ENCODE measurements around the gene RAP2A.

The RAP2A gene

DNA sequence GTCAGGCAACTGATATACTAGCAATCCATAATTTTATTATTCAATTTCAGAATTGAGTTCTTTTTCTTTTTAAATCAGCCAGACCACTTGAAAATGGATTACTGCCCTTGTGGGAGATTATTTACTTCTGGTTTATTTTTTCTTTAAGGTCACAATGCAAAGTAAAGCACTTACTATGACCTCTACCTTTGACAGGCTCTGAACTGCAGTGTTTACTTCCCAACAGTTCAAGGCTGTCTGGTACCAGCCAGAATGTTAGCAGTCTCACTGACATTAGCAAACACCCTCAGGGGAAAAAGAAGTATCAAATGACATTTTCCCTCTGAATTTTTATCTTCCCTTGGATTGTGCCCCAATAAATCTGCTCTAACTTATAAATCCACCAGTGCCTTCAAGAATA lies 57.5 kb downstream of the RAP2A start:
- Histone ChIP-seq H3K36me3 (ENCODE audit: control insufficient read depth, insufficient read depth, low read length) (no peaks in the 10 kb centered on the region), H3K27me3 (replicated peaks; ENCODE audit: control insufficient read depth, insufficient read depth, low read length) (no peaks in the 10 kb centered on the region), H3K4me3 (replicated peaks; ENCODE audit: low read depth, low read length) (no peak overlapping the region)
- no peak for DNase-seq (ENCODE audit: extremely low read depth, insufficient read length)
- TF ChIP-seq, protein P1, sequence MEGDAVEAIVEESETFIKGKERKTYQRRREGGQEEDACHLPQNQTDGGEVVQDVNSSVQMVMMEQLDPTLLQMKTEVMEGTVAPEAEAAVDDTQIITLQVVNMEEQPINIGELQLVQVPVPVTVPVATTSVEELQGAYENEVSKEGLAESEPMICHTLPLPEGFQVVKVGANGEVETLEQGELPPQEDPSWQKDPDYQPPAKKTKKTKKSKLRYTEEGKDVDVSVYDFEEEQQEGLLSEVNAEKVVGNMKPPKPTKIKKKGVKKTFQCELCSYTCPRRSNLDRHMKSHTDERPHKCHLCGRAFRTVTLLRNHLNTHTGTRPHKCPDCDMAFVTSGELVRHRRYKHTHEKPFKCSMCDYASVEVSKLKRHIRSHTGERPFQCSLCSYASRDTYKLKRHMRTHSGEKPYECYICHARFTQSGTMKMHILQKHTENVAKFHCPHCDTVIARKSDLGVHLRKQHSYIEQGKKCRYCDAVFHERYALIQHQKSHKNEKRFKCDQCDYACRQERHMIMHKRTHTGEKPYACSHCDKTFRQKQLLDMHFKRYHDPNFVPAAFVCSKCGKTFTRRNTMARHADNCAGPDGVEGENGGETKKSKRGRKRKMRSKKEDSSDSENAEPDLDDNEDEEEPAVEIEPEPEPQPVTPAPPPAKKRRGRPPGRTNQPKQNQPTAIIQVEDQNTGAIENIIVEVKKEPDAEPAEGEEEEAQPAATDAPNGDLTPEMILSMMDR (IDR thresholded peaks at IDR 0.05; ENCODE audit: insufficient read depth, low read length, poor library complexity, severe bottlenecking), result no peak

DNA sequence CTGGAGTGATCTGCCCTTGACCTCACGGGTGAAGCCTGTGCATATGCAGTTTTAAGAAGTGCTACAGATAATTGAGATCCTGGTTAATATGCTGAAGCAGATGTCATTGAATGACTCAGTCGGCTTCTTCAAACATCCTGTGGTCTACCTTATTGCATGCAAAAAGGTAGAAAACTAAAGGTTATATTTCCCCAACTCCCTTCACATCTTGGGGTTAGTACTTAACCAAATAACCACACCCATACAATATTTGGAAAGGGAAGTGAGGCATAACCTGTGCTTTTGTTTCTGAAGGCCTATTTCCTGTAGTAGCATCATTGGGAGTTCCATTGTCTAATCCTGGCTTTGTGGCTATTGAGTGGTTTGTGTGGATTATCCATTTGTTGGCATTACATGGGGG lies 58.3 kb downstream of the RAP2A start:
- Histone ChIP-seq H3K27me3 (replicated peaks; ENCODE audit: control insufficient read depth, insufficient read depth, low read length) (no peaks in the 10 kb centered on the region), H3K36me3 (ENCODE audit: control insufficient read depth, insufficient read depth, low read length) (no peaks in the 10 kb centered on the region), H3K4me3 (replicated peaks; ENCODE audit: low read depth, low read length) (no peak overlapping the region)
- TF ChIP-seq, protein P1 (IDR thresholded peaks at IDR 0.05; ENCODE audit: insufficient read depth, low read length, poor library complexity, severe bottlenecking), result no peak
- no peak for DNase-seq (ENCODE audit: extremely low read depth, insufficient read length)

DNA sequence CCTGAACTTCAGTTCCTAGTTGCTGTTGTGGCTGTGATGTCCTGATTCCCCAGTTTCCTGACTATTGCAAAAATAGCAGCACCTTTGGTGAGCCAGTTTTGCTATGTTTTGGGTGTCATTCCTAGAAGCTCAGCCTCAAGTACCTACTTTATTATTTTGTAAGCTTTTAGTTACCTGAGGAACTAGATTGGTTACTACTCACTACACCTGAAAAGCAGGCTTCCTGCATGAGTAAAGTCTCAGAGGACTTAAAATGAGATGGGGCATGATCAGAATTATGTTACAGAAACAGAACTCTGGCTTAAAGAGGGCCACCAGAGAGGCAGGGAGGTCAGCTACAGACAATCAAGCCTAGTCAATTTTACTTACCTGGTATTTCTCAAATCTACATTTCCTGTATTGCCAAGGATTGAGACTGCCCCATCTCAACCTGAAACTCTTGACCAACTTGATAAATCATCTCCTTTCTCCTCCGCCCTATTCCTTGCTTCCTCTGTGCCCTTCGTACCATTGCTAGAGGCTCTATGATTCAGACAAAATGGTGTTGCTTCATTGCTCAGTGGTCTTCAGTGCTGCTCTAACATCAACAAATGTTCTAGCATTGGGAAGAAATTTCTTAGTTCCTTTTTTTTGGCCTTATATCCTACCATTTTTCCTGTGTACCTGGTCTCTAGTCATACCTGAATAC lies 58.9 kb downstream of the RAP2A start:
- no peak overlapping the region for H3K4me3 ChIP-seq (replicated peaks; ENCODE audit: low read depth, low read length)
- TF ChIP-seq, protein P1 (IDR thresholded peaks at IDR 0.05; ENCODE audit: insufficient read depth, low read length, poor library complexity, severe bottlenecking), result no peak
- DNase-seq (ENCODE audit: extremely low read depth, insufficient read length), result no peak
- H3K36me3 ChIP-seq (ENCODE audit: control insufficient read depth, insufficient read depth, low read length), result no peaks in the 10 kb centered on the region
- no peaks in the 10 kb centered on the region for H3K27me3 ChIP-seq (replicated peaks; ENCODE audit: control insufficient read depth, insufficient read depth, low read length)

DNA sequence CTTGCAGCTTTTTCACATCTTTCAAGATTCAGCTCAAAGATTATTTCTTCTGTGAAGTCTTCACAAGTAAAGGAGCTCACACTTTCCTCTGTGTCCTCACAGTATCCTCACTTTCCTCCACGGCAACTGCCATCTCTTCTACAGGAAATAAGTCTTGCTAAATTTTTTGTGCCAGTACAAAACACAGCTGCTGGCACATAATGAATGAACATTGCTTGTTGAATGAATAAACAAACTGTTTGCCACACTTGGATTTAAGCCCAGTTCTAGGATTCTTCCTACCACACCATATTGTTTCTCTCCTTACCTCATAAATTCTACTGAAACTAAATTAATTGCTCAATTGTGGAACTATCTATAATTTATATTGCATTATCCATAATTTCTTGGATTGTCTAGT lies 59.5 kb downstream of the RAP2A start:
- TF ChIP-seq, protein P1 (IDR thresholded peaks at IDR 0.05; ENCODE audit: insufficient read depth, low read length, poor library complexity, severe bottlenecking), result no peak
- no peak overlapping the region for H3K4me3 ChIP-seq (replicated peaks; ENCODE audit: low read depth, low read length)
- H3K36me3 ChIP-seq (ENCODE audit: control insufficient read depth, insufficient read depth, low read length), result no peaks in the 10 kb centered on the region
- no peaks in the 10 kb centered on the region for H3K27me3 ChIP-seq (replicated peaks; ENCODE audit: control insufficient read depth, insufficient read depth, low read length)
- no peak for DNase-seq (ENCODE audit: extremely low read depth, insufficient read length)

DNA sequence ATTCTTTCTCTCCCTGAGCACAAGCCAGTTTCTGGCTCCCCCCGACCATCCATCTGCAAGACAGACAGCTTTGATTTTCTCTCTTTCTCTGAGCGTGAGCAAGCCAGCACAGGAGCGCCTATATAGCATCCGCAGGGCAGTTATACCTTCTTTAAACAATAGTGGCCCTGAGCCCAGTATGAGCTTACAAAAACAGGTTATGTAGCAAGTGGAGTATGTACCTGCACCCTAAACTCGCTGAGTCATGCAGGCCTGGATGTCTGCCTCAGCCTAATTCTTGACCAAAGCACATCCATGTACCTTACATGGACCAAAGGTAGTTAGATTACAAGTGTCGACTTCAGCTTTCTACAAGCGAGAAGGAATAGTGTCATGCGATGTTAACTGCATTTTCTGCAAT lies 61.7 kb downstream of the RAP2A start:
- no peaks in the 10 kb centered on the region for H3K27me3 ChIP-seq (replicated peaks; ENCODE audit: control insufficient read depth, insufficient read depth, low read length)
- TF ChIP-seq, protein P1 (IDR thresholded peaks at IDR 0.05; ENCODE audit: insufficient read depth, low read length, poor library complexity, severe bottlenecking), result no peak

DNA sequence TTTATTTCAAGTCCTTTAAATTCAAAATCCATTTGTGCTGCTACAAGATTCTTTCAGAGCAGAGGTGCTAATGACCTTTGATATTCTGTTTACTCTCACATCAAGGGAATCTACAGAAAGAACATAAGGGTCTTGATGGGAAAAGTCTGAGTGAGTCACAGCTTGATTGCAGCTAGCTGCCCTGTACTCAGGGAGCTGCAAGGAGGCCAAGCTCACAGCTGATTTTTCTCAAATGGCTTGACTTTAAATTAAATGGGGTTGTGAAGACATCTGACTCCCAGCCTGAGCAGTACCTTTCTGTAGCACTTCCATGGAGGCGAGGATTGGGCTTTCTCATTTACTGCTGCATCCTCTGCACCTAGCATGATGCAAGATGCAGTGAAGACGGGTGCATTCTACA lies 62.5 kb downstream of the RAP2A start:
- H3K4me3 ChIP-seq (replicated peaks; ENCODE audit: low read depth, low read length), result no peak overlapping the region
- no peaks in the 10 kb centered on the region for H3K27me3 ChIP-seq (replicated peaks; ENCODE audit: control insufficient read depth, insufficient read depth, low read length)
- H3K36me3 ChIP-seq (ENCODE audit: control insufficient read depth, insufficient read depth, low read length), result no peaks in the 10 kb centered on the region
- no peak for DNase-seq (ENCODE audit: extremely low read depth, insufficient read length)
- TF ChIP-seq, protein P1 (IDR thresholded peaks at IDR 0.05; ENCODE audit: insufficient read depth, low read length, poor library complexity, severe bottlenecking), result no peak

More for the DNA sequence above, 61.7 kb downstream of the RAP2A start:
- no peak for DNase-seq (ENCODE audit: extremely low read depth, insufficient read length)
- H3K36me3 ChIP-seq (ENCODE audit: control insufficient read depth, insufficient read depth, low read length), result no peaks in the 10 kb centered on the region
- no peak overlapping the region for H3K4me3 ChIP-seq (replicated peaks; ENCODE audit: low read depth, low read length)
